Stimulated activated naive CD4-positive, alpha-beta T cell (primary cell): ENCODE results near the gene GRK1.

ENCODE experiments used
- DNase-seq, 6 experiments: peaks; one replicate each; lab custom pipeline; 2025; lab: John Stamatoyannopoulos, UW

GRK1 gene

DNA sequence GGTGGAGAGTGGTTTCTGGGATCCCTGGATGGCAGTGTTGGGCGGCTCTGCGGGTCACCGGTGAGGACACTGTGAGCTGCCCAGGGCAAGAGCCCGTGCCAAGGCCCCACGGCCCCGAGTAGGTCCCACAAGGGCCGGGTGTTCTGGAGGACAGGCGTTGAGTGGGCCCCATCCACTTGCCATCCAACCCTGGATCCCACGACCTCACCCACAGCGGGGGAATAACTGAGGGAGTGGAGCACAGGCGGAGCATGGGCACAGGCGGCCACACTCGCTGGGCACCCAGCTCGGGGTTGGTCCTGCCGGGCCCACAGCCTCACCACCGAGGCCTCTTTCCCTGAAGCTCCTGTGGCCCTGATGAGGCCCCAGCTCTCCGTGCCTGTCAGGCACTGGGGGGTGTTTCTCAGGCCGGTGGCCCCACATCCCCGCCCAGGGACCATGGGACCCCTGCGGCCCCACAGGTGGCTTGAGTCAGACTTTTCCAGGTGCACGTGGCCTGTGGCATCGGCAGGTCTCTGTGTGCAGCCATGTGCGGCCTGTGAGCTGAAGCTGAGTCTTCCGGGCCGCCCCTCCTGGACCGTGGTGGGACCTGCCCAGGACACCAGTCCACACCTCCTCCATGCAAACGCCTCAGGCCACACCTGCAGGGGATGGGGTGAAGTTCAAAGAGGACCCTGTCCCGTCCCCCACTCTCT is 108.6 kb downstream of the GRK1 start:
- DNase-seq, result no peak

GRCh38 chr13:113776231-113777125 is 109.5 kb downstream of the GRK1 start:
- no peak for DNase-seq

DNA sequence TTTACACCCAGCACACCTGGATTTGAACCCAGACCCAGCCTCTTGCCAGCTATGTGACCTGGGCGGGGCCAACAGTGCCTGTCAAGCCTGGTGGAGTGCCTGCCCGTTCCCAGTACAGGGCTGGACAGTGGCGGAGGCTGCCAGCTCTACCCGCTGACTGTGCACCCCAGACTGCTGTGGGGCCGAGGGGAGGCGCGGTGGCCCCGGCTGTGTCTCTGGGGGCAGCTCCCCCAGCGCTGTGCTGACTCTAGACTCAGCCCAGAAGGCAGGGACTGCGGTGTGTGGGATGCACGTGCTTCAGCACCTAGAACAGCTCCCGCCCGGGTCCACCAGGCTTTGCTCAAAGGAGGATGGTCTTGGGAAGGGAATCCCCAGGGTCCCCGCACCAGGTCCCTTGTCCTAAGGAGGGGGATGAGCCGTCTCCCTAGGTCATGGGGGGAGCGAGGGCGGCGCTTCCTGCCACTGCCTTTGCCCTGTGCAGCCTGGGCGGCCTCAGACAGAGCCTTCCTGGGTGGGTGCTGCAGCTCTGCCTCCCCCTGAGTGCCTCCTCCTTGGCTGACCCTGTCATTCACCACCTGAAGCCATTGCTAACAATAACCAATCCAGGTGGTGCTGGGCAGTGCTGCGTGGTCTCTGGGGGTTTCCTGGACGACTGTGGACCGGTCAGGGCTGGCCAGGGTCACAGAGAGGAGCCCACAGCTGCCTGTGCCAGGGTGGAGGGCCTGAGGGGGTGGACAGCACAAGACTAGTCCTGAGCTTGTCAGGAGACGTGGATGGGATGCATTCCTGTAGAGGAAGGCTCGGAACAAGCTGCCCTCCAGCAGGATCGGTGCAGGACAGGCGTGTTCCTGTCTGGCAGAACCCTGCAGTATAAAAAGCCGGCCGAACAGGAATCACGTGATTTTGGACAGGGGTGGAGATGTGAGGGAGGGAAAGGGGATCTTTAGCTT is 110.6 kb downstream of the GRK1 start:
- DNase-seq, result no peak

DNA sequence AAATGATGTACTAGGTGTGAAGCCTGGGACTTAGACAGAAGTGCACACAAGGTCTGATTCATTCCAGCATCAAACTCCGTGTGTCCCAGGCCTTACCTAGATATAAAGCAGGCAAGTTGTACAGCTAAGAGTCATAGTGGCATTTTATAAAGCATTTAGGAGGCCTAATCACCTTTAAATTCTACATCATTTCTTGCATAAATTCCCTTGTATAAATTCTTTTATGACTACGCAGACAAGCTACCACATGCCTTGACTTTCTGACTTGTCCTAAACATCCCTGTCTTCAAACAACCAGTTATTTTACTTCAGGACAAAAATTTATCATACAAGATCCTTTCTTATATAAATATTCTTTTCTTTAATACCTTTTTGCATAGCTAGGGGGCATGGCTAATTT is 114.6 kb downstream of the GRK1 start:
- no peak for DNase-seq

- DNase-seq, result no peak
Observed at GRCh38 chr13:113782472-113782871, 115.5 kb downstream of the GRK1 start.

- no peak for DNase-seq
Observed at GRCh38 chr13:113783200-113783881, 116.3 kb downstream of the GRK1 start.

DNA sequence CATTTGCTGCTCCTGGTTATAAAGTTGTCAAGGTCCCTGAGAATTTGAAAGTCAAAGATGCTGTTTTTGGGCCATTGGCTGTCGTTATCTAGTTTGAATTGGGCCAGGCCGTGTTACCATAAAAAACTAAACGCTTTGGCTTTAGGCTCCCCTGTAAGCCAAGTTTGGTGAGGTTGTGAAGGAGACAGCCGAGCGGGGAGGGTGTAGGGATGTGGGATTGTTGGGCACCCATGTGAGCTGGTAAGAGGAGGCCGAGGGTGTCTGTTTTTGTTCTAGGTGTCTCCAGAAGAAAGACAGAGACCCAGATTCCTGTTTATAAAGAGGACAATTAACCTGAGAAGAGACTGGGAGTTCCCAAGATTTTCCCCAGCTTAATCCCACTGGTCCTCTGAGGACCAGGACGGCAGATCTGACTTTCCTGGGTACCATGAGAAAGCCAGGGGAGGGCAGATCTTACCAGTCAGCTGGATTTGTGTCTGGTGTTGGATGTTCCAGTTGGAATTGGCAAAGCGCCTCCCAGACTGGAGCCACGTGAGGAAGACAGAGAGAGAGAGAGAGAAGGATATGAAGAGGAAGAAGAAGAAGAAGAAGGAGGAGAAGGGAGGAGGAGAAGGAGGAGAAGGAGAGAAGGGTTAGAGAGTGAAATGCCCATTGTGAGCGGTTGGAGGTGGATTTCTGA is 117.1 kb downstream of the GRK1 start:
- DNase-seq, result no peak

GRCh38 chr13:113784645-113785024 is 117.6 kb downstream of the GRK1 start:
- no peak for DNase-seq

- no peak for DNase-seq
Observed at GRCh38 chr13:113785051-113786010, 118.3 kb downstream of the GRK1 start.

GRCh38 chr13:113786262-113786841 is 119.3 kb downstream of the GRK1 start:
- DNase-seq, result peak in 2 of 6 experiments; percentile 8 to 32
